Parathyroid adenoma (tissue), 2 donors: ENCODE data around the gene CDIP1.
A peak's percentile ranks its signal among the peaks of the same experiment; 100 is the strongest.

Source experiments
- H2AFZ ChIP-seq: fragments of 300-600 bp; sonication (generic); one replicate; pipeline ENCODE4 v1.7.0; 2017; ENCODE audit warnings: antibody characterized with exemption, mild to moderate bottlenecking
- H3K27ac ChIP-seq: fragments of 300-600 bp; sonication (generic); one replicate; pipeline ENCODE4 v1.7.0; 2017
- H3K27me3 ChIP-seq: fragments of 300-600 bp; sonication (generic); one replicate; pipeline ENCODE4 v1.7.0; 2017; ENCODE audit warnings: low read length; ENCODE audit not compliant: control insufficient read depth, insufficient read depth
- H3K36me3 ChIP-seq: fragments of 300-600 bp; sonication (generic); one replicate; pipeline ENCODE4 v1.7.0; 2017; ENCODE audit warnings: low read length; ENCODE audit not compliant: control insufficient read depth, insufficient read depth
- H3K4me1 ChIP-seq: fragments of 300-600 bp; sonication (generic); one replicate; pipeline ENCODE4 v1.7.0; 2017; ENCODE audit warnings: control low read depth
- H3K4me2 ChIP-seq: fragments of 300-600 bp; sonication (generic); one replicate; pipeline ENCODE4 v1.7.0; 2017; ENCODE audit warnings: low read length
- H3K4me3 ChIP-seq: fragments of 300-600 bp; sonication (generic); one replicate; pipeline ENCODE4 v1.7.0; 2017; ENCODE audit warnings: low read depth, low read length
- H3K79me2 ChIP-seq: fragments of 300-600 bp; sonication (generic); one replicate; pipeline ENCODE4 v1.7.0; 2017; ENCODE audit warnings: control low read depth
- H3K9ac ChIP-seq: fragments of 300-600 bp; sonication (generic); one replicate; pipeline ENCODE4 v1.7.0; 2017; ENCODE audit warnings: mild to moderate bottlenecking
- H3K9me3 ChIP-seq: fragments of 300-600 bp; sonication (generic); one replicate; pipeline ENCODE4 v1.7.0; 2017; ENCODE audit warnings: low read length; ENCODE audit not compliant: control insufficient read depth
- CTCF ChIP-seq: fragments of 300-600 bp; sonication (generic); IDR thresholded peaks from one replicate; pipeline ENCODE4 v1.7.0; 2017; ENCODE audit warnings: antibody characterized with exemption, mild to moderate bottlenecking
- donor health status: primary hyperparathyroidism.

Gene CDIP1

DNA sequence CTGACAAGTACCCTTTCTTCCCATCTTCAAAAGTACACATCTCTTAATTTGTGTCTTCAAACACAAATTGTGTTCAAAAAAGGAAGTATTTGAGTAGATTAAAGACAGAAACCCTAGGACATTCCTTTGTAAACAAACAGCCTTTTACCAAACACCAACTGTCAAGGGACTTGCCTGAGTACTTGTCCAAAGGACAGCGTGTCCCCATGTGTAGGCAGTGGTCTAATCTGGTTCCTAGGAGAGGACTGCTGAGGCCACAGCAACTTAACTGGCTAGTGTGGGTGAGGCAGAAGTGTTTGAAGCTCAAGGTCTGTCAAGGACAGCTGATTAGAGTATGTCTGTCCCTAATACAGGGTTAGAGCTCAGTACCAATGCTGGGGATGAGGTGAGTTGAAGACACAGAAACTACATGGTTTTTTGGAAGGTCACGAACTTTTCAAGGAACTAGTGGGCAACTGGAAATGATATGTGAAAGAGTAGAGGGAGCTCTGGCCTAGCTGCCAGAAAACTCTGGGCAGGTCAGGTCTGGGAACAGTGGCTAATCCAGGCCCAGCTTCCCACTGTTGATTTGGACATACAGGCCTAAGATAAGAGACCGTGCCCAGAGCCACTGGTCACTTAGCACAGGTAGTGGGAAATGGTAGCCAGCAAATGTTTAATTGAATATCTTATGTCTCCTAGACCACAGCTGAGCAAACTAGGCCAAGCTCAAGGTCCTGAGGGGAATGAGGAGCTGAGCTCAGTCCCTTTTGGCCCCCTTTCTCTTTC is 52.3 kb downstream of the CDIP1 start:
- peak overlapping the region; percentile 39 for H3K27ac ChIP-seq
- no peaks in the 10 kb centered on the region for H3K27me3 ChIP-seq
- no peak for TF ChIP-seq CTCF
- H3K4me2 ChIP-seq = no peak overlapping the region
- H3K4me3 ChIP-seq = no peak overlapping the region
- H2AFZ ChIP-seq = no peak overlapping the region
- H3K9ac ChIP-seq = no peak overlapping the region
- no peaks in the 10 kb centered on the region for H3K36me3 ChIP-seq
- H3K4me1 ChIP-seq = peaks cover 13% of the 10 kb centered on the region
- peaks cover 51% of the 10 kb centered on the region for H3K79me2 ChIP-seq
- H3K9me3 ChIP-seq = no peaks in the 10 kb centered on the region

- peaks cover 14% of the 10 kb centered on the region for H3K4me1 ChIP-seq
- H3K79me2 ChIP-seq = peaks cover 28% of the 10 kb centered on the region
- peak overlapping the region; percentile 80 for H3K27ac ChIP-seq
- no peaks in the 10 kb centered on the region for H3K36me3 ChIP-seq
- H3K9me3 ChIP-seq = no peaks in the 10 kb centered on the region
- H2AFZ ChIP-seq = peak overlapping the region; percentile 16
- no peak overlapping the region for H3K4me3 ChIP-seq
- no peak for TF ChIP-seq CTCF
- H3K27me3 ChIP-seq = no peaks in the 10 kb centered on the region
- no peak overlapping the region for H3K4me2 ChIP-seq
- peak overlapping the region; percentile 14 for H3K9ac ChIP-seq
Observed at GRCh38 chr16:4481963-4482362, 56.6 kb downstream of the CDIP1 start.

DNA sequence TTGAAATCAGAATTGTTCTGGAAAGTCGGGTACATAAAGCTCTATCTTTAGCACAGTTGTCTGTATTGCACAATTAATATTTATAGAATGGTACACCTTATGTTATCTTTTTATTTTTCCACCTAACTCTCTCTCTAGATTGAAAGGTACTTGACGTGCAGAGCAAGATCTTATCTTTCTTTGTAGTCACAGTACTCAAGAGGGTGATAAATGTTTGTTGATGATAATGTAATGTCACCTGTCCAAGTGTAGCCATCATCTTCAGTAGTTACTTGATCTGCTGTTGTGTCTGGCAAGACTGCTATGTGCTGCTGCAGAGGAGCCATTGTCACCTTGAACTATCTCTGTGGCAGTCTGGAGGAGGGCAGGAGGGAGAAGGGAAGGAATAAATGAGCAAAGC is 57.0 kb downstream of the CDIP1 start:
- Histone ChIP-seq H3K4me3 (no peak overlapping the region), H3K79me2 (peaks cover 29% of the 10 kb centered on the region), H3K4me2 (no peak overlapping the region), H3K27ac (peak overlapping the region; percentile 80), H3K36me3 (no peaks in the 10 kb centered on the region), H3K9me3 (no peaks in the 10 kb centered on the region), H3K4me1 (peaks cover 14% of the 10 kb centered on the region), H3K27me3 (no peaks in the 10 kb centered on the region), H2AFZ (peak overlapping the region; percentile 16), H3K9ac (peak overlapping the region; percentile 14)
- TF ChIP-seq CTCF = no peak

GRCh38 chr16:4477966-4478365 is 60.6 kb downstream of the CDIP1 start:
- H3K4me3 ChIP-seq = no peak overlapping the region
- no peak overlapping the region for H3K27ac ChIP-seq
- H2AFZ ChIP-seq = no peak overlapping the region
- no peaks in the 10 kb centered on the region for H3K36me3 ChIP-seq
- H3K9ac ChIP-seq = no peak overlapping the region
- H3K79me2 ChIP-seq = peaks cover 4% of the 10 kb centered on the region
- H3K4me1 ChIP-seq = peaks cover 17% of the 10 kb centered on the region
- H3K4me2 ChIP-seq = peak overlapping the region; percentile 3
- no peak for TF ChIP-seq CTCF
- no peaks in the 10 kb centered on the region for H3K9me3 ChIP-seq
- H3K27me3 ChIP-seq = no peaks in the 10 kb centered on the region
